Activated naive CD4-positive, alpha-beta T cell treated with anti-CD3 and anti-CD28 coated beads, Interleukin-2, amount 10 ng/mL, durations not matched to agents 7 days and 5 days (primary cell): Measurements from ENCODE around the gene COCH.

Source experiments
- CTCF ChIA-PET: fragments of 350-600 bp; sonication (Branson Sonifier 250); formaldehyde crosslinking; loops from one replicate; lab custom pipeline; 2021; ENCODE audit warnings: antibody characterized with exemption; lab: Charles Lee
- DNase-seq: peaks from one replicate; pipeline ENCODE4 v3.0.0-alpha.2; 2020
- H3K27ac Mint-ChIP-seq: one replicate; pipeline ENCODE4 v1.8.0; 2021; ENCODE audit warnings: mild to moderate bottlenecking, moderate library complexity, mixed read lengths
- H3K27me3 Mint-ChIP-seq: one replicate; pipeline ENCODE4 v1.8.0; 2021; ENCODE audit warnings: mild to moderate bottlenecking, mixed read lengths
- H3K36me3 Mint-ChIP-seq: one replicate; pipeline ENCODE4 v1.8.0; 2021; ENCODE audit warnings: mixed read lengths
- H3K4me1 Mint-ChIP-seq: one replicate; pipeline ENCODE4 v1.8.0; 2021; ENCODE audit warnings: mixed read lengths
- H3K4me3 Mint-ChIP-seq: one replicate; pipeline ENCODE4 v1.8.0; 2021; ENCODE audit warnings: mild to moderate bottlenecking, moderate library complexity, mixed read lengths
- H3K9me3 Mint-ChIP-seq: one replicate; pipeline ENCODE4 v1.8.0; 2021; ENCODE audit warnings: mixed read lengths

COCH gene

GRCh38 chr14:30874120-30874998, at the start of gene COCH:
TSS of gene COCH (plus strand) at chr14:30874559. CDS start at chr14:30874939, 380 bp downstream.
- Mint-ChIP-seq H3K9me3 (no peaks in the 10 kb centered on the region), H3K27ac (no peak within 1 kb of the TSS), H3K36me3 (peaks cover 2% of the 10 kb centered on the region), H3K4me3 (peak within 1 kb of the TSS; percentile 72), H3K27me3 (peaks cover 79% of the 10 kb centered on the region), H3K4me1 (peaks cover 20% of the 10 kb centered on the region)
- CTCF ChIA-PET: no interaction called here
- peak; percentile 51 for DNase-seq

GRCh38 chr14:30826070-30826469, 48.3 kb upstream of the COCH start:
- no peak overlapping the region for H3K27ac Mint-ChIP-seq
- H3K4me1 Mint-ChIP-seq: no peaks in the 10 kb centered on the region
- no peak overlapping the region for H3K4me3 Mint-ChIP-seq
- CTCF ChIA-PET: no interaction called here
- peaks cover 3% of the 10 kb centered on the region for H3K27me3 Mint-ChIP-seq
- no peak for DNase-seq
- H3K36me3 Mint-ChIP-seq: no peaks in the 10 kb centered on the region
- H3K9me3 Mint-ChIP-seq: peaks cover 3% of the 10 kb centered on the region

DNA sequence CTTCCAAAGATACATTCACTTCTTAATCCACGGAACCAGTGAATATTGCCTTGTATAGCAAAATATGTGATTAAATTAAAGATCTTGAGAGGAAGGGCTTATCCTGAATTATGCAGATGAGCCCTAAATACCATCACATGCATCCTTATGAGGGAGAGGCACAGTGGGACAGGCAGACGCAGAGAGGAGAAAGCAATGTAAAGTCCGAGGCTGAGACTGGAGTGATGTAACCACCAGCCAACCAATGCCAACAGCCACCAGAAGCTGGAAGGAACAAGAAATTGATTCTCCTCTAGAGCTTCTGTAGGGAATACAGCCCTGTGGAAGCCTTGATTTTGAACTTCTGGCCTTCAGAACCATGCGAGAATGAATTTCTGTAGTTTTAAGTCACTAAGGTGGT, 44.5 kb upstream of the COCH start:
- no peak for DNase-seq
- H3K27me3 Mint-ChIP-seq: peaks cover 3% of the 10 kb centered on the region
- H3K27ac Mint-ChIP-seq: no peak overlapping the region
- no peak overlapping the region for H3K4me3 Mint-ChIP-seq
- no peaks in the 10 kb centered on the region for H3K4me1 Mint-ChIP-seq
- peaks cover 5% of the 10 kb centered on the region for H3K9me3 Mint-ChIP-seq
- H3K36me3 Mint-ChIP-seq: no peaks in the 10 kb centered on the region
- CTCF ChIA-PET: no interaction called here

GRCh38 chr14:30834353-30834752, 40.0 kb upstream of the COCH start:
- no peak for DNase-seq
- H3K4me3 Mint-ChIP-seq: no peak overlapping the region
- H3K27ac Mint-ChIP-seq: no peak overlapping the region
- H3K9me3 Mint-ChIP-seq: peaks cover 7% of the 10 kb centered on the region
- no peaks in the 10 kb centered on the region for H3K36me3 Mint-ChIP-seq
- CTCF ChIA-PET: no interaction called here
- no peaks in the 10 kb centered on the region for H3K4me1 Mint-ChIP-seq
- peaks cover 6% of the 10 kb centered on the region for H3K27me3 Mint-ChIP-seq

GRCh38 chr14:30838351-30838750, 36.0 kb upstream of the COCH start:
- Mint-ChIP-seq H3K4me3 (no peak overlapping the region), H3K36me3 (no peaks in the 10 kb centered on the region), H3K9me3 (peaks cover 7% of the 10 kb centered on the region), H3K4me1 (no peaks in the 10 kb centered on the region), H3K27me3 (peaks cover 12% of the 10 kb centered on the region), H3K27ac (no peak overlapping the region)
- CTCF ChIA-PET: no interaction called here
- DNase-seq: no peak

GRCh38 chr14:30840086-30840779, 34.1 kb upstream of the COCH start:
- Mint-ChIP-seq H3K27ac (no peak overlapping the region), H3K9me3 (no peaks in the 10 kb centered on the region), H3K27me3 (peaks cover 12% of the 10 kb centered on the region), H3K36me3 (no peaks in the 10 kb centered on the region), H3K4me3 (no peak overlapping the region), H3K4me1 (no peaks in the 10 kb centered on the region)
- no peak for DNase-seq
- CTCF ChIA-PET: no interaction called here

DNA sequence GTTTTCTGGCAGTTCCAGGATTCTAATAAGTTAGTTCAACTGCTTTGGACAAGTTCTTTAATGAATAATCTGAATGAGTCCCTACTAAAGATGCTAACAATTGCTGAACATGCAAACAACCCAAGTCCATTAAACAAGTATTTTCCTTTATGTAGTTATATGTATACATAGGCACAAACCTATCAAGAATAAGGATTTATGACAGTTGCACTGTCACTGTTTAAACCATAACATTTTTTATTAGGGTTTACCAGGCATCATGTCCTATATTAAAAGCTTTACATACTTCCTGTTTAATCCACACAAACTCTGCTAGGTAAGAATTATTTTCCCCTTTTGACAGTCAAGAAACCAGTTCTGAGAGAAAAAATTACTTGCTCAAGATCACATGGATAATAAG, 31.9 kb upstream of the COCH start:
- H3K27ac Mint-ChIP-seq: no peak overlapping the region
- CTCF ChIA-PET: interaction anchor here (0.6 kb wide), 1 partner anchor 418 kb away, joined by 3 read pairs; no protein-coding TSS in a partner anchor

DNA sequence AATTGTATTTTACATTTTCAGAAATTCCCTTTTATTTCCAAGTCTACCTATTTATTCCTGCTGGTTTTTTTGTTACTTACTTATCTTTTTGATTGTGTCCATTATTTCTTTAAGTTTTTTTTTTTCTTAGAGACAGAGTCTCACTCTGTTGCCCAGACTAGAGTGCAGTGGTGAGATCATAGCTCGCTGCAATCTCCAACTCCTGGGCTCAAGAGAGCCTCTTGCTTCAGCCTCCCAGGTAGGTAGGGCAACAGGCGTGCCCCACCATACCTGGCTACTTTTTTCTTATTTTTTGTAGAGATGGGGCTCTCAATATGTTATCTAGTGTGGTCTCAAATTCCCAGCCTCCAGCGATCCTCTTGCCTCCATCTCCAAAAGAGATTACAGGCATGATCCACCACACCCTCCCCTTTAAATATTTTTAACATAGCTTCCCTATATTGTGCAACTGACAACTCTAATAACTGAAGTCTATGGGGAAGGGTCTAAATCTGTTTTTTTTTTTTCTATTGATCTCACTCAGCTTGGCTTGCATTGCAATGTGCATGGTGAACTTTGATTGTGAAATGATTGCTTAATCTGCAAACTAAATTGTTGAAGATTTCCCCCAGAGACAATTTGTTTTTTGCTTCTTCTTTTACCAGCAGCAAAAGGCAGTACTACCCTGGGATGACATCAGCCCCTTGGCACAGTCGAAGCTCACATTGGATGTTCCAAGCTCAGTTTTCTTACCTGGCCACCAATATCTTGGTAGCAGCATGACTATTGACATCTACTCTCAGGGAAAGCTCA, 25.7 kb upstream of the COCH start:
- H3K4me3 Mint-ChIP-seq: no peak overlapping the region
- DNase-seq: no peak
- H3K9me3 Mint-ChIP-seq: no peaks in the 10 kb centered on the region
- H3K27ac Mint-ChIP-seq: no peak overlapping the region
- CTCF ChIA-PET: no interaction called here
- H3K4me1 Mint-ChIP-seq: no peaks in the 10 kb centered on the region
- no peaks in the 10 kb centered on the region for H3K36me3 Mint-ChIP-seq
- peaks cover 17% of the 10 kb centered on the region for H3K27me3 Mint-ChIP-seq

More for the DNA sequence above, 31.9 kb upstream of the COCH start:
- Mint-ChIP-seq H3K4me1 (no peaks in the 10 kb centered on the region), H3K4me3 (no peak overlapping the region), H3K36me3 (no peaks in the 10 kb centered on the region), H3K27me3 (peaks cover 12% of the 10 kb centered on the region), H3K9me3 (no peaks in the 10 kb centered on the region)
- no peak for DNase-seq

DNA sequence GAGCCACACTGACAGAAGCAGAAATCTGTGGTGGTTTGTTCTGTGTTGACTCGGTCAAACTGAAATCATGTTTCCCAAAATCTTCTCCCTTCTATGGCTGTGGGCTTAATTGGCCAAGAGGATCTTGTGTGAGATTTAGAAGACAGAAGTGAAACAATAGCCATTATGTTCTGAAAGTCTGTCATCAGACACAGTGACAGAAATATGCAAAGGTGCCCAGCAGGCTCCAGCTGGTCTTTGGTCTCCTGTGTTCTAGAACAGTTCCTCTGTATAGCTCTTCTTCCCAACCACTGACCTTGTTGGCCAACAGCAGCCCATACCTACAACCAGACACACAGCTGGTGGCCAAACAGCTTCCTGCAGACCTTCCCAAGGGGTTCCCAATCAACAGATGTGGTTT, 25.0 kb upstream of the COCH start:
- CTCF ChIA-PET: no interaction called here
- Mint-ChIP-seq H3K4me1 (no peaks in the 10 kb centered on the region), H3K36me3 (no peaks in the 10 kb centered on the region), H3K9me3 (no peaks in the 10 kb centered on the region), H3K4me3 (no peak overlapping the region), H3K27ac (no peak overlapping the region), H3K27me3 (peaks cover 18% of the 10 kb centered on the region)
- DNase-seq: no peak

GRCh38 chr14:30849983-30850382, 24.4 kb upstream of the COCH start:
- CTCF ChIA-PET: interaction anchor here (1.2 kb wide), 1 partner anchor 30 kb away, joined by 3 read pairs; no protein-coding TSS in a partner anchor
- H3K9me3 Mint-ChIP-seq: no peaks in the 10 kb centered on the region
- no peak overlapping the region for H3K4me3 Mint-ChIP-seq
- H3K36me3 Mint-ChIP-seq: no peaks in the 10 kb centered on the region
- peaks cover 1% of the 10 kb centered on the region for H3K4me1 Mint-ChIP-seq
- no peak for DNase-seq
- H3K27ac Mint-ChIP-seq: no peak overlapping the region
- H3K27me3 Mint-ChIP-seq: peaks cover 20% of the 10 kb centered on the region

GRCh38 chr14:30853946-30854345, 20.4 kb upstream of the COCH start:
- Mint-ChIP-seq H3K4me3 (no peak overlapping the region), H3K27ac (no peak overlapping the region), H3K27me3 (peaks cover 26% of the 10 kb centered on the region), H3K4me1 (peaks cover 5% of the 10 kb centered on the region), H3K36me3 (no peaks in the 10 kb centered on the region), H3K9me3 (no peaks in the 10 kb centered on the region)
- no peak for DNase-seq
- CTCF ChIA-PET: no interaction called here

DNA sequence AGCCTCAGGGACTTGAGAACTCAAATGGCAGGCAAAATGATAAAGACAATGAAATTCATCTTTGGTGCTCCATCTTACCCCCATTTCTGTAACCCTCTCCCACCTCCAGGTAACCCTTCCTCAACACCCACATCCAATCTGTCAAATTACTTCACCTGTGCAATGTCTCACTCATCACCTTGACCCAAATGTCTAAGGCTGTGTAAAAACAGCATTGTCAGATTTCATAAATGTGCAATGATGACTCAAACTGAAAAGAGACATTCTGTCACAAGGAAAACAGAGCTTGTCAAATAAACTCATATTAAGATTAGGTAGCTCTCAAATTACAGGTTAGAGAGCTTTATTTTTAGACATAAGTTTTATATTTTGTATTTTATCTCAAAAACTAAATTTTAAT, 19.9 kb upstream of the COCH start:
- Mint-ChIP-seq H3K27me3 (peaks cover 20% of the 10 kb centered on the region), H3K36me3 (no peaks in the 10 kb centered on the region), H3K4me3 (no peak overlapping the region), H3K27ac (no peak overlapping the region), H3K9me3 (no peaks in the 10 kb centered on the region), H3K4me1 (peaks cover 5% of the 10 kb centered on the region)
- no peak for DNase-seq
- CTCF ChIA-PET: no interaction called here

- CTCF ChIA-PET: no interaction called here
- Mint-ChIP-seq H3K27me3 (peaks cover 18% of the 10 kb centered on the region), H3K36me3 (no peaks in the 10 kb centered on the region), H3K4me3 (no peak overlapping the region), H3K9me3 (no peaks in the 10 kb centered on the region), H3K27ac (no peak overlapping the region), H3K4me1 (peaks cover 5% of the 10 kb centered on the region)
- DNase-seq: no peak
Measured at GRCh38 chr14:30855345-30856037, 18.9 kb upstream of the COCH start.

- CTCF ChIA-PET: no interaction called here
- Mint-ChIP-seq H3K4me3 (no peak overlapping the region), H3K36me3 (no peaks in the 10 kb centered on the region), H3K4me1 (peaks cover 7% of the 10 kb centered on the region), H3K9me3 (no peaks in the 10 kb centered on the region), H3K27me3 (peaks cover 24% of the 10 kb centered on the region), H3K27ac (no peak overlapping the region)
- DNase-seq: no peak
Measured at GRCh38 chr14:30861200-30861599, 13.2 kb upstream of the COCH start.
